GM12878 (cell line): ENCODE measurements around the gene PDE9A. TPM values are rescaled to one million over a fixed set of nuclear protein-coding genes. Genes with fewer than 3 reads are reported as not detected.

Experiments used
- ATAC-seq: fragments of 200-7000 bp; cut with Tn5 transposase; 3 replicates; pipeline ENCODE4 v1.9.1; 2020; ENCODE audit warnings: mild to moderate bottlenecking, moderate library complexity
- BruUV-seq: library from RNA; stranded (reverse); fragments of 400-500 nt; replicated peaks from 2 replicates; lab custom pipeline; 2021; lab: Mats Ljungman, UMichigan
- CTCF ChIA-PET: fragments of 300-600 bp; sonication (Branson Sonifier 250); formaldehyde crosslinking; extraction: SDS; loops from one replicate; lab custom pipeline; 2021; ENCODE audit warnings: inconsistent platforms; lab: Yijun Ruan, JAX
- POLR2A ChIA-PET: fragments of 350-600 bp; formaldehyde crosslinking; extraction: SDS; loops from one replicate; lab custom pipeline; 2021; ENCODE audit warnings: inconsistent platforms; lab: Charles Lee
- RAD21 ChIA-PET: fragments of 300-600 bp; sonication (Branson Sonifier 250); formaldehyde crosslinking; loops from one replicate; lab custom pipeline; 2023; ENCODE audit warnings: antibody characterized with exemption; ENCODE audit not compliant: unreplicated experiment; lab: Charles Lee
- SMC1A ChIA-PET: fragments of 300-600 bp; sonication (Branson Sonifier 250); formaldehyde crosslinking; loops from one replicate; lab custom pipeline; 2023; ENCODE audit not compliant: unreplicated experiment, uncharacterized antibody; lab: Charles Lee
- DNase-seq: peaks from one replicate; pipeline ENCODE4 v3.0.0-alpha.2; 2011; ENCODE audit warnings: low read depth, low spot score
- FAIRE-seq: peaks from 3 replicates; lab custom pipeline; 2011; peaks lifted over from hg19 to GRCh38; lab: Jason Lieb, UNC
- H2AFZ ChIP-seq: 2 replicates; pipeline ENCODE4 v1.6.0; 2011; ENCODE audit warnings: low read depth, low read length, control low read depth; ENCODE audit not compliant: control insufficient read depth
- H3K27ac ChIP-seq: 2 replicates; pipeline ENCODE4 v1.5.1; 2011; ENCODE audit warnings: control low read depth; ENCODE audit not compliant: control insufficient read depth, insufficient read depth
- H3K27me3 ChIP-seq, 2 experiments: replicated peaks in 1 of 2; 2 replicates each; pipeline versions ENCODE4 v1.6.0 to v1.6.1; 2011; ENCODE audit warnings: low read length in 1 of 2; ENCODE audit not compliant: control insufficient read depth in 2 of 2, insufficient read depth in 2 of 2
- H3K36me3 ChIP-seq, 2 experiments: 2 replicates each; pipeline ENCODE4 v1.5.1; 2011; ENCODE audit warnings: low read length in 1 of 2; ENCODE audit not compliant: control insufficient read depth in 2 of 2, insufficient read depth in 2 of 2
- H3K4me1 ChIP-seq: 2 replicates; pipeline ENCODE4 v1.6.1; 2011; ENCODE audit warnings: mild to moderate bottlenecking, low read length, moderate library complexity, mixed read lengths; ENCODE audit not compliant: control insufficient read depth, insufficient read depth
- H3K4me2 ChIP-seq: 2 replicates; pipeline ENCODE4 v1.6.0; 2011; ENCODE audit warnings: control low read depth; ENCODE audit not compliant: control insufficient read depth, insufficient read depth
- H3K4me3 ChIP-seq: fragments of 200-600 bp; sonication (generic); 2 replicates; pipeline ENCODE4 v1.5.1; 2016
- H3K79me2 ChIP-seq: 2 replicates; pipeline ENCODE4 v1.6.0; 2011; ENCODE audit warnings: low read length; ENCODE audit not compliant: control insufficient read depth, insufficient read depth
- H3K9ac ChIP-seq: 2 replicates; pipeline ENCODE4 v1.8.0; 2011; ENCODE audit warnings: low read length, control low read depth, mixed read lengths; ENCODE audit not compliant: control insufficient read depth, insufficient read depth
- H3K9me3 ChIP-seq: replicated peaks from 3 replicates; pipeline ENCODE4 v1.5.1; 2011; ENCODE audit warnings: mild to moderate bottlenecking, low read length; ENCODE audit not compliant: control insufficient read depth, insufficient read depth
- H4K20me1 ChIP-seq: 2 replicates; pipeline ENCODE4 v1.6.0; 2011; ENCODE audit not compliant: control insufficient read depth, insufficient read depth
- BCL3 ChIP-seq: IDR thresholded peaks from 2 replicates; pipeline ENCODE4 v1.6.1; 2011; ENCODE audit warnings: borderline replicate concordance, low read depth, mild to moderate bottlenecking, moderate library complexity, low read length; ENCODE audit not compliant: insufficient read depth, poor library complexity, severe bottlenecking
- BCLAF1 ChIP-seq: fragments of 450-650 bp; IDR thresholded peaks from 2 replicates; pipeline ENCODE4 v1.6.1; 2017; ENCODE audit warnings: antibody characterized with exemption, mild to moderate bottlenecking, moderate library complexity
- MXI1 ChIP-seq: fragments of 150-350 bp; IDR thresholded peaks from 2 replicates; pipeline ENCODE4 v1.6.1; 2011; ENCODE audit warnings: low read depth, mild to moderate bottlenecking, inconsistent platforms, low read length, improper control_type of control experiment
- NBN ChIP-seq: fragments of 450-650 bp; IDR thresholded peaks from 2 replicates; pipeline ENCODE4 v1.6.1; 2016
- ZBTB11 ChIP-seq: fragments of 450-650 bp; formaldehyde crosslinking; IDR thresholded peaks from 2 replicates; pipeline ENCODE4 v1.5.0; 2022; ENCODE audit warnings: mild to moderate bottlenecking, missing genetic modification characterization
- WGBS: methylation state at CpG from one replicate; pipeline ENCODE4 v1.1.6; 2016; ENCODE audit warnings: low lambda C conversion rate; ENCODE audit not compliant: insufficient replicate concordance, insufficient coverage; ENCODE audit errors: missing lambda C conversion rate; 5-methylcytosine and 5-hydroxymethylcytosine counted together
- in situ Hi-C: fragments of 300-500 bp; cut with MboI; formaldehyde crosslinking; loops from 9 replicates; pipeline ENCODE4 v1.14.3; 2018; ENCODE audit warnings: mixed read lengths
- intact Hi-C: fragments of 100-400 bp; cut with micrococcal nuclease; formaldehyde crosslinking; loops from one replicate; pipeline ENCODE4 v1.14.2; 2022; ENCODE audit not compliant: unreplicated experiment
- polyA plus RNA-seq, 11 experiments: library from polyadenylated mRNA; depleted of rRNA in 4 of 11; unstranded in 6 of 11; stranded (reverse) in 5 of 11; fragments of >200 nt; fragmentation: Nextera tagmentation in 4 of 11; fragmentation: Illumina TruSeq in 1 of 11; extraction: Ambion mirVana in 4 of 11; extraction: Trizol in 1 of 11; gene quantifications; 1 replicate in 1 of 11; 2 replicates in 10 of 11; pipeline versions ENCODE4 v1.2.1 to v1.2.3, GENCODE V29; 2011 to 2016; ENCODE audit warnings: inconsistent platforms in 2 of 11, missing spikeins in 2 of 11, low read depth in 1 of 11
- total RNA-seq, 4 experiments: library from RNA; depleted of rRNA in 3 of 4; stranded (reverse); fragments of >200 nt in 3 of 4; fragmentation: Illumina TruSeq in 1 of 4; extraction: Trizol in 1 of 4; gene quantifications; 2 replicates each; pipeline versions ENCODE4 v1.2.1 to v1.2.3, GENCODE V29; 2013 to 2021

Gene PDE9A
- total and polyA plus RNA-seq, 10 of the 15 experiments (the other 5 are each of a cell fraction or from before 2014, with no cell fraction given): 0.08 to 0.45 (median 0.20) TPM; not detected in 1

- ChIA-PET SMC1A (interaction anchor here (0.5 kb wide), 1 partner anchor 63 kb away, joined by 3 read pairs; no protein-coding TSS in a partner anchor), POLR2A (no interaction called here), RAD21 (no interaction called here), CTCF (interaction anchor here (0.5 kb wide), 1 partner anchor 490 kb away, joined by 3 read pairs; no protein-coding TSS in a partner anchor)
- H3K36me3 ChIP-seq: no peaks in the 10 kb centered on the region
- H3K9me3 ChIP-seq: no peaks in the 10 kb centered on the region; the same call in 2 of the 3 replicates
- no peak overlapping the region for H3K4me2 ChIP-seq
- DNase-seq (no peak), ATAC-seq (no peak), FAIRE-seq (no peak)
- no TSS peak for BruUV-seq
- in situ Hi-C loops (no loop called here), intact Hi-C loops (loop anchor here (10.0 kb wide), 1 partner anchor 665 kb away; no protein-coding TSS in a partner anchor)
- H2AFZ ChIP-seq: no peak overlapping the region
- WGBS: 58% methylated on average over 18 of the region's 18 CpGs
- H3K27me3 ChIP-seq: no peaks in the 10 kb centered on the region; a peak in 1 of 4 replicates
- no peak overlapping the region for H3K4me3 ChIP-seq
- no peak overlapping the region for H3K27ac ChIP-seq
- TF ChIP-seq BCL3 (peak; percentile 81), MXI1 (no peak)
- no peaks in the 10 kb centered on the region for H4K20me1 ChIP-seq
- no peak overlapping the region for H3K9ac ChIP-seq
- no peaks in the 10 kb centered on the region for H3K4me1 ChIP-seq
- H3K79me2 ChIP-seq: no peaks in the 10 kb centered on the region
Observed at GRCh38 chr21:42809577-42810475, 156.4 kb downstream of the PDE9A start.

GRCh38 chr21:42811960-42812359, 158.5 kb downstream of the PDE9A start:
- Histone ChIP-seq H3K4me1 (no peaks in the 10 kb centered on the region), H3K9me3 (no peaks in the 10 kb centered on the region; the same call in 2 of the 3 replicates), H3K27ac (no peak overlapping the region), H3K27me3 (no peaks in the 10 kb centered on the region; a peak in 1 of 4 replicates), H3K79me2 (no peaks in the 10 kb centered on the region), H2AFZ (no peak overlapping the region), H3K4me2 (no peak overlapping the region), H4K20me1 (no peaks in the 10 kb centered on the region), H3K36me3 (no peaks in the 10 kb centered on the region), H3K9ac (no peak overlapping the region), H3K4me3 (no peak overlapping the region)
- no peak for FAIRE-seq
- ChIA-PET POLR2A (no interaction called here), SMC1A (no interaction called here), CTCF (no interaction called here), RAD21 (no interaction called here)
- in situ Hi-C loops (no loop called here), intact Hi-C loops (loop anchor here (10.0 kb wide), 1 partner anchor 667 kb away; no protein-coding TSS in a partner anchor)
- no peak for ATAC-seq
- 8% methylated on average over 6 of the region's 6 CpGs for WGBS
- no TSS peak for BruUV-seq
- no peak for DNase-seq
- no peak for TF ChIP-seq NBN
- no peak for TF ChIP-seq ZBTB11 (CRISPR knock-in tag)
- no peak for TF ChIP-seq BCLAF1
